GM19324 (cell line): Measurements from ENCODE around the gene ALPL.

ENCODE experiments used
- ATAC-seq: cut with Tn5 transposase; IDR thresholded peaks from one replicate; pipeline ENCODE4 v1.9.1; 2021; ENCODE audit warnings: mild to moderate bottlenecking, moderate library complexity; ENCODE audit not compliant: unreplicated experiment, low FRiP score

Gene ALPL

DNA sequence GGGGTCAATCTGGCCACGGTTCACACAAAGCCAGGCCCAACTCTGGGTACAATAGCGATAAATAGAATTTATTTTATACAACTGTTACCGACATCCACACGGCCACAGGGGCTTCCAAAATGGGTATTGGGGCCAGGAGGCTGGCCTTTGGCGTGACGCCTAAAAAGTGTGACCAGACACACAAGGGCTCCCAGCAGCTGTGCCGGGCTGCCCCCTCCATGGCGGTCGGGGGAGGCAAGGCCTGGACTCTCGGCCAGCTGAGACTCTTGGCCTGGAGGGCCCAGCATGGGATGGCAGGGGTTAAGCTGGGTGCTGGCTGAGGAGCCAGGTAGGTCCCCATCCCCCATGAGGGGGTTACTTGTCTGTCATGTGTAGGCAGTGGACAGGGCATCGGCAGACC is 87.0 kb downstream of the ALPL start:
- ATAC-seq = no peak

GRCh38 chr1:21596628-21597027 is 87.4 kb downstream of the ALPL start:
- ATAC-seq = no peak

GRCh38 chr1:21597753-21598152 is 88.5 kb downstream of the ALPL start:
- no peak for ATAC-seq

GRCh38 chr1:21598417-21598816 is 89.2 kb downstream of the ALPL start:
- no peak for ATAC-seq

- no peak for ATAC-seq
These were observed 89.7 kb downstream of the ALPL start for GRCh38 chr1:21598904-21599303.

- ATAC-seq = no peak
These were observed 90.2 kb downstream of the ALPL start for GRCh38 chr1:21599402-21599801.

DNA sequence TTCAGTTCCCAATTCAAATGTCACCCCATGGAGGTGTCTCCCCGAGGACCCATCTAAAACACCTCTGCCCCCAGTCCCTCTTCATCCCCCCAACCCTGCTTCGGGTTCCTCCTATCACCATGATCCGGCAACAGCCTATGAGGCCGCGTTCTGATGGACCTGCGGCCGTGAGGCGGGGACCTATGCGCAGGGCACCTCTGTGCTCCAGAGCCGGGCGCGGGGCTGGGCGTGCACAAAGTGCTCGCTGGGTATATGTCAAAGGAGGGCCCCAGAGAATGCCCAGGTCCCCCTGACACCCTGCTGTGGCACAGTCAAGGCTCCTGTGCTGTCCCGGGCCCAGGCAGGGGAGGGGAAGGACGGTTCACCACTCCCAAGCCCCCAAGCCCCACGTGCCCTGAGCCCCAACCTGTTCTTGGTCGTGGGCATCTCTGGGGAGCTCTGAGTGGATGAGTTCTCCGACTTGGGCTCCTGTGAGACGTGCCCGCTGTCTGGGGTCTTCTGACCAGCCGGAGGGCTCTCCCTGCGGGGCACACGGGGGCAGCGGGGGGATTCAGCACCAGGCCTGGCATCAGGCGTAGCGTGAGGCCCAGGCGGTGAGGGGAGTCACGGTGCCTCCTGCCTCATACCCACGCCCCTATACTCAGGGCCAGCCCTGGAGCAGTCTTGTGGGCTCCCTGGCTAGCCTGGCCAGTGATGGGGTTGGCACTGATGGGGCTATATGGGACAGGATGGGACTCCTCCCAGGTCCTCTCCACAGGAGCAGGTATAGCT is 92.2 kb downstream of the ALPL start:
- ATAC-seq = no peak

DNA sequence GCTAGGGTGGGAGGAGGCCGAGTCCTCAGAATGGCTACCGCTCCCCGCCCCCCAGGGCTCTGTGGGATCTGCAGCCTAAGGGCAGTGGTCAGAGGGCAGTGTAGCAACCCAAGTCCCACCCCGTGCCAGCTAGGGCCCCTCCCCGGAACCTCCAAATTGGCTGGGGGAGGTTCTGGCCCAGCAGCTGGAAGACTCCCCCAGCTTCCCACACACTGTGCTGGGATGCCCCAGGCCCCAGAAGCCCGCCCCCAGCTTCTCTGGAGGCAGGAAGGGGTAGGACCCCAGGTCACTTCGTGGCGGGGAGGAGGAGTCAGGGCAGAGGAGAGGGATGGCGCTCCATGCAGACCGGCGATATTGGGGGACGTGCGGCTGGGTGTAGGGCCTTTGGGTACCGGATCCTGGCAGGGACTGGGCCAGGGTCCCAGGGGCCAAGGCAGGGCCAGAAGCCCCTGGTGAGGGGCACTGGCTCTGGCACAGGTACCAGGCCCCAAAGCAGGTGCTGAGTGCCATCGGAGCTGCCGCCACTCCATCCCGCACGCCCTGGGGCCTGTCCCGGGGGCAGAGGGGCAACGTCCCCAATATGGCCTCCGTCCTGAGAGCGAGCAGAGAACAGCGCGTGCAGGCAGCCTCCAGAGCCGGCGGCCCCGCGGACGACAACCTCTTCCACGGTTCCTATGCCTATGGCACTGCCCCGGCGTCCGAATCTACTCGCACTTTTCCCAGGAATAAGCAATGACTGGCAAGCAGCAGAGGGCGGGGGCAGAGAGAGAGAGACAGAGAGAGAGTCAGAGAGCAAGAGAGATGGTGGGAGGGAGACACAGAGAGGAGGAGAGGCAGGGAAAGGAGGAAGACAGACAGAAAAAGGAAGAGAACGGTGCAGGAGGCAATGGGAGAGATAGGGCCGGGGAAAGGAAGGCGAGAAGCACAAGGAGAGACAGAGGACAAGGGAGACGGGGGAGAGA is 94.2 kb downstream of the ALPL start:
- no peak for ATAC-seq

GRCh38 chr1:21604208-21604957 is 95.2 kb downstream of the ALPL start:
- ATAC-seq = no peak

GRCh38 chr1:21605012-21605715 is 95.9 kb downstream of the ALPL start:
- ATAC-seq = no peak

- no peak for ATAC-seq
These were observed 96.9 kb downstream of the ALPL start for GRCh38 chr1:21605964-21606705.

GRCh38 chr1:21607549-21608529 is 98.6 kb downstream of the ALPL start:
- no peak for ATAC-seq

DNA sequence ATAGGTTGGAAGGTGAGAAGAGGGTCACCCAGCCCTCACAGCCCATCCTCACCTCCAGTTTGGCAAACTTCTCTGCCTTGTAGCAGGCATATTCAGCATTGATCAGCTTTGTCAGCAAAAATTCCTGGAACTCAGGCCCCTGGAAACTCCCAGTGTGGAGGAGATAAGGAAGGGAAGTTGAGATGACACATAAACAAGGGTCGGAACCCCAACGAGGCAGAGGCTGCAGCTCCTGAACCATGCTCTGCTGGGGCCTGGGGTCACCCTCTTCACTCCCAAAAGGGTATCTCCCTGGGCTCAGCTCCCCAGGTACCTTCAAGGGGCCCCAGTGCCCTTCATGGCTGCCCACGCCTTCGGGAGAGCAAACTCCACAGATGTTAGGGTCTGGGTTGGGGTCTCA is 99.6 kb downstream of the ALPL start:
- no peak for ATAC-seq

DNA sequence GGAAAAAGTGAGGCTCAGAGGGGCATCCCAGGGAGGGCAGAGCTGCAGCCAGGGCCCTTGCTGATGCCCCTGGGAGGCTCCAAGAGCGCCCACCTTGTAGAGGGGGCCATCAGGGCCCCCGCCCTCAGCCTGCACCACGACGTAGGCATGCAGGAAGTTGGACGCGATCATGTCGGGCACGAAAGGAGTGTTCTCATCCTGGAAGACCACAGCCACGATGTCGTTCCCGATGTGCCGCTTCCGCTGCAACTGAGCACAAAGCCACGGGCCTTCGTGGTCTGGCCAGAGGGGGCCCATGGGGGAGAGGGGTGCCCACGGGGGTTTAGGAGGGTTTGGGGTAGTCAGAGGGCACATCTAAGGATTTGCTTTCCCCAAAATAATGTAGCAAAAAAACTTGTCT is 100.8 kb downstream of the ALPL start:
- no peak for ATAC-seq

GRCh38 chr1:21610989-21611785 is 102.0 kb downstream of the ALPL start:
- no peak for ATAC-seq

DNA sequence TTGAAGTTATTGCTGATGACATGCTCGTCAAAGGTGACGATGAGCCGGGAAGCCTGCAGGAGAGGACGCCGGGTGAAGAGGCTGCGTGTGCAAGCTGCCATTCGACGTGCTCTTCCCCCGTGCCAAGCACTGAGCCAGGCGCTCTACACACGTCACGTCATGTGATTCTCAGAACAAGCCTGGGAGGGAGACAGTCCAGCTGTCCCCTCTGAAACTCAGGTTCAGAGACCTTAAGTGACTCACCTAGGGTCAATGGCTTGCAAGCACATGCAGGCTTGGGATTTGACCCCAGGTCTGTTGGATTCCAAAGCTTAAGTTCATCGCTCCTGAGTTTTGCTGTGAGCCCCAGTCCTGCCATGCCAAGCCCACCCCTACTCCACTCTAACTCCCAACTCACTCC is 102.8 kb downstream of the ALPL start:
- ATAC-seq = no peak

DNA sequence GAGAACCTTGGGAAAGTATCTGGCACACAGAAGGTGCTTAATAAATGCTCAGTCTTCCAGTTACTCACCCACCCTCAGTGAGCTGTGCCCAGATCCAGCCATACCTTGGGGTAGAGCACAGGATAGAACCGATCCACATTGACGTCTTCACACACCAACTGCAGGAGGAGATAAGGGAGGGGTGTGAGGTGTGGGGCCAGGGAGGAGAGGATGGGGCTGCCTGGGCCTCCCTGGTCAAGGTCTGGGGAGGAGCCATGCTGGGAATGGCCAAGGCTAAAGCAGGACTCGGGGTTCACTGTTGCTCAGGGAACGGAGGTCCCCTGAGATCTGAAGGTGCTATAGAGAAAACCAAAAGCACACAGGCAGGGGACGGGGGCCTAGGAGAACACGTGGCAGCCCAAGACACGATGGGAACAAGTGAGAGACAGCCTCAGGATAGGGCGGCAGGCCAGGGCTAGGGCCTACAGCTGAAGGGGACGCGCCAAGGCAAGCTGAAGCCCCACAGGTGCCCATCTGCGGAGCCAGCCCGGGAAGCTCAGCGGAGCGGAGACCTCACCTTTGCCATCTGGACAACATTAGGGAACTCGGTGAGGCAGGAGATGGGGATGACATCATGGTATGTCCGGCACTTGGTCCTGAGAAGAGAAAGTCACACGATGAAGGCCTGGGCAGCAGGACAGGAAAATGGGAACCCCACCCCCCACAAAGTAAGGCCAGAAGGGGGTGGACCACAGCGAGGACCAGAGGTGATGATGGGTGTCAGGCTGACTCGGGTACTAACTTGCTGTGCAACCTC is 104.0 kb downstream of the ALPL start:
- ATAC-seq = no peak
